Vagina (tissue), 2 donors: ENCODE results near the gene RNF128.

Experiments used
- CTCF ChIP-seq, 3 experiments: fragments of 450-650 bp in 2 of 3; fragments of 200-600 bp in 1 of 3; sonication (generic) in 1 of 3; IDR thresholded peaks; one replicate each; pipeline ENCODE4 v1.5.1; 2017 to 2019; ENCODE audit warnings: antibody characterized with exemption in 3 of 3, mild to moderate bottlenecking in 2 of 3, moderate library complexity in 2 of 3
- POLR2A ChIP-seq, 2 donors: fragments of 450-650 bp; IDR thresholded peaks; one replicate each; pipeline ENCODE4 v1.6.1; 2017; ENCODE audit warnings: antibody characterized with exemption in 2 of 2, mild to moderate bottlenecking in 2 of 2, moderate library complexity in 2 of 2

DNA sequence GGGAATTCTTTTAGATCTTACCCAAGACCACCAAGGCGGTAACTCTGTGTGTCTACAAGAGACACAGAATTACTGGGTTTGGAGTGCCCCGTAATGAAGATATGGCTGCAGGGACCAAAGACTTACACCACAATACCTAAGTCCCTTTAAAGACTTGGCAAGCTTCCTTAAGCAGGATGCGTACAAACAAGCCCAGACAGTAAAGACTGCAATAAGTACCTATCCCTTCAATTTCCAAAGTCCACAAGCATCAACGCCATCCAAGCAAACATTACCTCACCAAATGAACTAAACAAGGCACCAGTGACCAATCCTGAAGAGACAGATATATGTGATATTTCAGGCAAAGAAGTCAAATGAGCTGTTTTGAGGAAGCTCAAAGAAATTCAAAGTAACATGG, 42.3 kb upstream of the RNF128 start:
- TF ChIP-seq CTCF (IDR thresholded peaks at IDR 0.05) (no peak), POLR2A (IDR thresholded peaks at IDR 0.05) (no peak)
